MCF 10A (cell line): ENCODE data around the gene OCRL. TPM values are rescaled to one million over a fixed set of nuclear protein-coding genes. Genes with fewer than 3 reads are reported as not detected.

Experiments used
- BruUV-seq: library from RNA; stranded (reverse); fragments of 400-500 nt; replicated peaks from 2 replicates; lab custom pipeline; 2021; lab: Mats Ljungman, UMichigan
- CTCF ChIA-PET: fragments of 300-600 bp; sonication (Branson Sonifier 250); formaldehyde crosslinking; extraction: SDS; loops from one replicate; lab custom pipeline; 2021; ENCODE audit warnings: antibody characterized with exemption, inconsistent platforms; lab: Yijun Ruan, JAX
- POLR2A ChIA-PET: fragments of 300-600, 350-650 bp; sonication (Branson Sonifier 250); formaldehyde crosslinking; extraction: SDS; loops from one replicate; lab custom pipeline; 2020; ENCODE audit warnings: antibody characterized with exemption, inconsistent platforms; lab: Yijun Ruan, JAX
- DNase-seq: peaks from one replicate; pipeline ENCODE4 v3.0.0-alpha.2; 2018; ENCODE audit not compliant: unreplicated experiment
- H3K27ac Mint-ChIP-seq: one replicate; pipeline ENCODE4 v1.8.0; 2022; ENCODE audit warnings: mild to moderate bottlenecking, low read depth, mixed read lengths; ENCODE audit not compliant: unreplicated experiment
- H3K27me3 Mint-ChIP-seq: one replicate; pipeline ENCODE4 v1.8.0; 2022; ENCODE audit warnings: mixed read lengths; ENCODE audit not compliant: insufficient read depth, unreplicated experiment
- H3K36me3 Mint-ChIP-seq: one replicate; pipeline ENCODE4 v1.8.0; 2022; ENCODE audit warnings: mild to moderate bottlenecking, moderate library complexity, mixed read lengths; ENCODE audit not compliant: insufficient read depth, unreplicated experiment
- H3K4me1 Mint-ChIP-seq: one replicate; pipeline ENCODE4 v1.8.0; 2022; ENCODE audit warnings: mixed read lengths; ENCODE audit not compliant: insufficient read depth, unreplicated experiment
- H3K4me3 Mint-ChIP-seq: one replicate; pipeline ENCODE4 v1.8.0; 2022; ENCODE audit warnings: mild to moderate bottlenecking, moderate library complexity, mixed read lengths; ENCODE audit not compliant: unreplicated experiment
- H3K9me3 Mint-ChIP-seq: one replicate; pipeline ENCODE4 v1.8.0; 2022; ENCODE audit warnings: mixed read lengths; ENCODE audit not compliant: unreplicated experiment
- intact Hi-C: fragments of 100-400 bp; cut with micrococcal nuclease; formaldehyde crosslinking; loops from 2 replicates; pipeline ENCODE4 v1.14.1; 2022
- total RNA-seq: library from RNA; stranded (reverse); gene quantifications from 2 replicates; pipeline ENCODE4 v1.2.3, GENCODE V29; 2022
- TF ChIP-seq, protein P1 (sequence below): fragments of 200-600 bp; IDR thresholded peaks from one replicate; pipeline ENCODE4 v1.8.0; 2022; ENCODE audit warnings: antibody characterized with exemption, mild to moderate bottlenecking; ENCODE audit not compliant: unreplicated experiment

The OCRL gene
- total RNA-seq, 1 experiment from 2014 or later = 25.3 TPM

DNA sequence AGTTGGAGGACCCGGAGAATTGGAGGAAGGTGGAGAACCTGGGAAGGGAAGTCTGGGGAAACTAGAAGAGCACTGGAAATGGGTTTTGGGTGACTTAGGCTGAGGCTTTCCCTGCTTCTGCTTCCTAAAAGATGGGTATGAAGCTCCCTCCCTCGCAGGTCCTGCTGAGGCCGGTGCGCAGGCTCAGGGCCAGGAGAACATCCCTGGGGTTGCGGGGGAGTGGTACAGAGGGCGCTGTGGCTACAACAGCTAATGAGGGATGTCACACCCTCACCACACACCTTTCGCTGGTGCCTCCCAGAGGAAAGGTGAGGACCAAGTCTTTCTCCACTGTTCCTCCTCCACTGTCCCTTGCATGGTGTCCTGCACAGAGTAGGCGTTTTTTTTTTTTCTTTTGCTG is 98.9 kb downstream of the OCRL start:
- TF ChIP-seq, protein P1, sequence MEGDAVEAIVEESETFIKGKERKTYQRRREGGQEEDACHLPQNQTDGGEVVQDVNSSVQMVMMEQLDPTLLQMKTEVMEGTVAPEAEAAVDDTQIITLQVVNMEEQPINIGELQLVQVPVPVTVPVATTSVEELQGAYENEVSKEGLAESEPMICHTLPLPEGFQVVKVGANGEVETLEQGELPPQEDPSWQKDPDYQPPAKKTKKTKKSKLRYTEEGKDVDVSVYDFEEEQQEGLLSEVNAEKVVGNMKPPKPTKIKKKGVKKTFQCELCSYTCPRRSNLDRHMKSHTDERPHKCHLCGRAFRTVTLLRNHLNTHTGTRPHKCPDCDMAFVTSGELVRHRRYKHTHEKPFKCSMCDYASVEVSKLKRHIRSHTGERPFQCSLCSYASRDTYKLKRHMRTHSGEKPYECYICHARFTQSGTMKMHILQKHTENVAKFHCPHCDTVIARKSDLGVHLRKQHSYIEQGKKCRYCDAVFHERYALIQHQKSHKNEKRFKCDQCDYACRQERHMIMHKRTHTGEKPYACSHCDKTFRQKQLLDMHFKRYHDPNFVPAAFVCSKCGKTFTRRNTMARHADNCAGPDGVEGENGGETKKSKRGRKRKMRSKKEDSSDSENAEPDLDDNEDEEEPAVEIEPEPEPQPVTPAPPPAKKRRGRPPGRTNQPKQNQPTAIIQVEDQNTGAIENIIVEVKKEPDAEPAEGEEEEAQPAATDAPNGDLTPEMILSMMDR = no peak
- DNase-seq = no peak
- CTCF ChIA-PET = interaction anchor here (0.6 to 8.3 kb wide), 19 partner anchors 8 to 1356 kb away, joined by 3 to 126 read pairs (median 4); partner anchors contain the start of gene APLN
- no peaks in the 10 kb centered on the region for H3K4me1 Mint-ChIP-seq
- no peak overlapping the region for H3K27ac Mint-ChIP-seq
- no peak overlapping the region for H3K4me3 Mint-ChIP-seq
- POLR2A ChIA-PET = no interaction called here
- H3K36me3 Mint-ChIP-seq = no peaks in the 10 kb centered on the region
- intact Hi-C loops = loop anchor here (10.0 kb wide), 1 partner anchor 186 kb away; no protein-coding TSS in a partner anchor
- H3K9me3 Mint-ChIP-seq = no peaks in the 10 kb centered on the region
- no TSS peak for BruUV-seq
- H3K27me3 Mint-ChIP-seq = peaks cover 39% of the 10 kb centered on the region

DNA sequence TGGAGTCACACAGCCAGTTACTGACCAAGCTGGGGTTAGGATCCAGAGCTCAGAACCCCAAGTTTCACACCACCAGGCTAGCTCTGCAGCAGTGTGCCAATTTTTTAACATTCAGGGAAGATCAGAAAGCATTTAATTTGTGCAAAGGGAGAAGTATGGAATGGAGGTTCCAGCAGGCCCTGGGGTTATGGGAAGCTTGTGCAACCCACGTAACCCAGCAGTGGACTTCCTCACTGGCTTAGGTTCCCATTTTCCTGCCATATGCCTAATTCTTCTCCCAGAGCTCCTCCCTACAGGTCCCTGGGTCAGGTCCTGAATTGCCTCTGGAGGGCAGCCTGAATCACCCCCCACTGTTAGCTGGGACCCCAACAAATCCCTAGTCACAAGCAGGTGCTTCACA is 100.7 kb downstream of the OCRL start:
- Mint-ChIP-seq H3K36me3 (no peaks in the 10 kb centered on the region), H3K4me3 (no peak overlapping the region), H3K27me3 (peaks cover 40% of the 10 kb centered on the region), H3K27ac (no peak overlapping the region), H3K9me3 (no peaks in the 10 kb centered on the region), H3K4me1 (no peaks in the 10 kb centered on the region)
- BruUV-seq = no TSS peak
- TF ChIP-seq, protein P1 = no peak
- POLR2A ChIA-PET = no interaction called here
- no peak for DNase-seq
- CTCF ChIA-PET = interaction anchor here (0.5 to 8.3 kb wide), 7 partner anchors 14 to 328 kb away, joined by 3 to 126 read pairs (median 3); partner anchors contain the start of gene APLN
- intact Hi-C loops = no loop called here

DNA sequence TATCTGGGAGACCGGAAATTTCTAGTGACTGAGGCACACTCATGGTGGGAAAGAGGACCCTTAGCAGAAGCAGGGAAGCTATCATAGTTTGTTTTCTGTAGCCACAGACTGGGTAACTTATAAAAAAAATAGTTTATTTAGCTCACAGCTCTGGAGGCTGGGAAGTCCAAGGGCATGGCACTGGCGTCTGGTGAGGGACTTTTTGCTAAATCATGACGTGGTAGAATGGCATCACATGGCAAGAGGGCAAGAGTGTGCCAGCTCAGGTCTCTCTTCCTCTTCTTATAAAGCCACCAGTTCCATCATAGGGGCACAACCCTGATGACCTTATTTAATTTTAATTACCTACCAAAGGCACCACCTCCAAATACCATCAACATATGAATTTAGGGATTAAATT is 101.4 kb downstream of the OCRL start:
- no peaks in the 10 kb centered on the region for H3K36me3 Mint-ChIP-seq
- DNase-seq = no peak
- no peaks in the 10 kb centered on the region for H3K4me1 Mint-ChIP-seq
- no peak overlapping the region for H3K4me3 Mint-ChIP-seq
- TF ChIP-seq, protein P1 = no peak
- no TSS peak for BruUV-seq
- H3K9me3 Mint-ChIP-seq = no peaks in the 10 kb centered on the region
- ChIA-PET CTCF (interaction anchor here (1.3 to 8.3 kb wide), 3 partner anchors 13 to 96 kb away, joined by 3 to 126 read pairs (median 12); partner anchors contain the start of gene APLN), POLR2A (interaction anchor here (1.3 kb wide), 1 partner anchor 13 kb away, joined by 4 read pairs; the partner anchor contains the start of gene APLN)
- peaks cover 40% of the 10 kb centered on the region for H3K27me3 Mint-ChIP-seq
- intact Hi-C loops = no loop called here
- H3K27ac Mint-ChIP-seq = no peak overlapping the region

DNA sequence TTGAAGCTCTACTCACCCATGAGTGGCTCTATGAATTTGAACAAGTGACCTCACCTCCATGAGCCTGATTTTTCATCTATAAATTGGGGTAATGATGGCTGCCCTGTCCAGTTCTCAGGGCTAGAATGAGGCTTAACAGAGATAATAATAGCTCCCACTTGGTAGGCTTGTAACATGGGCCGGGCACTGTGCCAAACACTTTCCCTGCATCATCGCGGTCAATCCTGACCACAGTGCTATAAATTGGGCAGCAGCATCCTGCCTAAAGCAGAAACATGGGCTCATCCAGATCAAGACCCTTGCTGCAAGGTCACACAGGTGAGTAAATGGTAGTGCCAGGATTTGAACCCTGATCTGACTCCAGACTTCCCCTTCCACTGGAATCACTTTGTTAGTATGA is 101.9 kb downstream of the OCRL start:
- intact Hi-C loops = no loop called here
- no peak overlapping the region for H3K4me3 Mint-ChIP-seq
- no peak overlapping the region for H3K27ac Mint-ChIP-seq
- H3K27me3 Mint-ChIP-seq = peaks cover 44% of the 10 kb centered on the region
- DNase-seq = peak; percentile 54
- H3K4me1 Mint-ChIP-seq = no peaks in the 10 kb centered on the region
- TF ChIP-seq, protein P1 = no peak
- CTCF ChIA-PET = interaction anchor here (1.3 to 8.3 kb wide), 3 partner anchors 13 to 96 kb away, joined by 3 to 126 read pairs (median 12); partner anchors contain the start of gene APLN
- POLR2A ChIA-PET = interaction anchor here (1.3 kb wide), 1 partner anchor 13 kb away, joined by 4 read pairs; the partner anchor contains the start of gene APLN
- BruUV-seq = no TSS peak
- no peaks in the 10 kb centered on the region for H3K36me3 Mint-ChIP-seq
- no peaks in the 10 kb centered on the region for H3K9me3 Mint-ChIP-seq

Other genes starting within 250 kb of the OCRL start
- 1.7 and 2.0 TPM in 2 replicates for gene SMARCA1, start 16.8 kb upstream of the OCRL start, total RNA-seq
- gene APLN, start 114.7 kb downstream of the OCRL start, total RNA-seq = not detected in 2 replicates
- gene XPNPEP2, start 198.7 kb downstream of the OCRL start, total RNA-seq = not detected in 2 replicates
- not detected in 2 replicates for gene SASH3, start 239.7 kb downstream of the OCRL start, total RNA-seq